GM21737 (cell line): ENCODE results near the gene PRKG1.
"Not testable (repeated sequence)": the region's sequence is repeated elsewhere in the genome, so short reads cannot be mapped to it uniquely, and the experiment has no call there.

Experiments used
- ATAC-seq: cut with Tn5 transposase; IDR thresholded peaks from one replicate; pipeline ENCODE4 v1.9.1; 2021; ENCODE audit warnings: mild to moderate bottlenecking, moderate library complexity; ENCODE audit not compliant: unreplicated experiment

PRKG1 gene

DNA sequence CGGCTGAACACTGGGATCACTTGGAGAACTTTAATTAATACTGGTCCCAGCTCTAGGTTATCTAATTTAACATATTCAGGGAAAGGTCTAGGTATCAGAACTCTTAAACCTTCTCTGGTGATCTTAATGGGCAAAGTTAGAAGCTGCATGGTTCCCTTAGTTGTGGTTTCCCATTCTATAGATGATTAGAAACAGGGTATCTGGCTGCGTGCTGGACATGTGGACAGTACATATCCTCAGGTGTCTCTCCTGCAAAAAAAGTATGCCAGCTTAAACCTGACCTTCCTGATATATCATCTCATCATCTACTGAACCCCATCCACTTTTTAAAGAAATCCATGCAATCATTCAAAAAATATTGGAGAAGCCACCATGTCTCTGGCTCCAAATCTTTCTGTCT lies 955.3 kb downstream of the PRKG1 start:
- no peak for ATAC-seq

GRCh38 chr10:52030051-52030790 lies 955.9 kb downstream of the PRKG1 start:
- no peak for ATAC-seq

DNA sequence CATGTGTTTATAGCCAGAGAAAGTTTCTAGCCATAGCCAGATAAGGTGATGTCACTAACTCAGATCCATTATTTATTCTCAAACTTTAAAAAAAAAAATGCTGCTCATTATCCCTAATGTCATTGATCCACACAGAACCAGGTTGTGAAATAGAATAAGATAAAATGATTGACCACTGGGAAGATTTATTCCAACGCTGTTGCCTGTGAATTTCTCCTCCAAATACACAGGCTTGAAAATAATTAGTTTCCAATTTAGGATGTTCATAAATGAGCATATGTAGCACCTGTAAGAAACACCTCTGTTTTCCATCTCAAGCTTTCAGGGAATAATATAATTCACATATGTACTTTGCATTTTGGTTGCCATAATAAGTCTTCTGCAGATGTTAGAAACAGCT lies 956.7 kb downstream of the PRKG1 start:
- no peak for ATAC-seq

- ATAC-seq = no peak
These were observed 957.5 kb downstream of the PRKG1 start for GRCh38 chr10:52031771-52032170.

GRCh38 chr10:52032681-52033629 lies 958.7 kb downstream of the PRKG1 start:
- no peak for ATAC-seq

- not testable (repeated sequence) for ATAC-seq
These were observed 964.9 kb downstream of the PRKG1 start for GRCh38 chr10:52039002-52039793.

GRCh38 chr10:52040486-52040885 lies 966.2 kb downstream of the PRKG1 start:
- ATAC-seq = no peak

DNA sequence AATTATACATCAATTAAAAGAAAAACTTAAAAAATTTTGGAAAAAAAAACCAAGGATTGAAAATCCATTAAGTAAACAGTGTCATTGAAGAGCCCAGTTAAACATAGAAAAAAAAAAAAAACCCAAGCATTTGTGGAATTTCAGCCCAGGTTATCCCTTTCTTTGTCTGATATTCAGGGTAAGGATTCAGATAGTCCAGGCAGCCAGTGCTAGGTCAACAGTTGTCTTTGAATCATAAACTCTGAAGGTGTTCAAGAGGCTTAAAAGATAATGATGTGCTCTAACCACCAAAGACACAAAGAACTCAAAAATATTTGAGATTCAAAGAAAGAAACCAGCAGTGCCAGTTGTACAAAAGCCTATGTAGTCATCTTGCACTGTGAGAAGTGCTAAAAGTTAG lies 969.5 kb downstream of the PRKG1 start:
- no peak for ATAC-seq

GRCh38 chr10:52048051-52048450 lies 973.8 kb downstream of the PRKG1 start:
- no peak for ATAC-seq

GRCh38 chr10:52050429-52051047 lies 976.3 kb downstream of the PRKG1 start:
- ATAC-seq = no peak

DNA sequence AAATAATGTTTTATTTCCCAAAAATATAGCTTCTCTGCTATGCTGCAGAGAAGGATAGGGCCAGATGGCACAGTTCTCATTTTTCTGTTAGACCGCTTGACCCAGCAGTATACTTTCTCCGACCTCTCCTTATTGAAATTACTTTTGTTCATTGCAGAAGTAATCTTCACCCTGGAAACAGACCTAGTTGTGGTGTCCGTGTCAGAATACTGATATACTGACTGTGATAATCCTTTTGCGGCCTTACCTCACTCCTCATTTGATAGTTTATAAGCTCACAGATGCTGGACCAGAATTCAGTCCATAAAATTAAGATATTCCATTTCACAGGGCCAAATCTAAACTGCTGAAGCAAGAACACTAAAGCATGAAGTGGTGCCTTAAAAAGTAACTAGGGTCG lies 979.2 kb downstream of the PRKG1 start:
- no peak for ATAC-seq

GRCh38 chr10:52056291-52056690 lies 982.0 kb downstream of the PRKG1 start:
- no peak for ATAC-seq

- no peak for ATAC-seq
These were observed 984.8 kb downstream of the PRKG1 start for GRCh38 chr10:52059089-52059488.

GRCh38 chr10:52063159-52063558 lies 988.9 kb downstream of the PRKG1 start:
- no peak for ATAC-seq

- ATAC-seq = no peak
These were observed 990.0 kb downstream of the PRKG1 start for GRCh38 chr10:52064084-52064845.

- no peak for ATAC-seq
These were observed 992.1 kb downstream of the PRKG1 start for GRCh38 chr10:52066383-52066782.

GRCh38 chr10:52068485-52068884 lies 994.2 kb downstream of the PRKG1 start:
- ATAC-seq = no peak

DNA sequence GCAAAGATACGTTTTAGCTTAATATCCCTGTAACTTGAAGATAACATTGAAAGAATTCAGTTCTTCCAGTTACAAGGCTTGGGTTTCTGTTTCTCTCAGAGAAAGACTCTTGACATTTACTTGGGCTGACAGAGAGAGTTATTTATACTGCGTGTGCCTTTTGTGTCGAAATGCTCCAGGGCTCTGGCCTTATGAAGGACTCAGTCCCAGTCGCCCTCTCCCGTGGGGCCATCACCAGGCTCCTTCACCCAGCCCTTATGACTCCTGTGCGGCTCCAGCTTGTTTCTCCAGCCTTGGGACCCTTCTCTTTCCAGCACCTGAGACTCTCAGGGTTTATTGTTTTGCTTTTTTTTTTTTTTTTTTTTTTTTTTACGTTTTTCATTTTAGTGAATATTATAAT lies 997.5 kb downstream of the PRKG1 start:
- no peak for ATAC-seq

GRCh38 chr10:52074505-52075026 lies 1000.3 kb downstream of the PRKG1 start:
- no peak for ATAC-seq

- no peak for ATAC-seq
These were observed 1003.5 kb downstream of the PRKG1 start for GRCh38 chr10:52077814-52078213.
